Glutamatergic neuron (in vitro differentiated cells): ENCODE measurements around the gene SIDT1. TPM values are rescaled to one million over a fixed set of nuclear protein-coding genes. Genes with fewer than 3 reads are reported as not detected.

Experiments used
- DNase-seq: peaks from one replicate; pipeline ENCODE4 v3.0.0; 2022
- H3K27ac Mint-ChIP-seq: one replicate; pipeline ENCODE4 v1.8.0; 2020; ENCODE audit warnings: mild to moderate bottlenecking, mixed read lengths, inconsistent platforms; ENCODE audit not compliant: unreplicated experiment
- H3K27me3 Mint-ChIP-seq: one replicate; pipeline ENCODE4 v1.8.0; 2020; ENCODE audit warnings: mild to moderate bottlenecking, moderate library complexity, mixed read lengths, inconsistent platforms; ENCODE audit not compliant: unreplicated experiment
- H3K36me3 Mint-ChIP-seq: one replicate; pipeline ENCODE4 v1.8.0; 2020; ENCODE audit warnings: mild to moderate bottlenecking, mixed read lengths, inconsistent platforms; ENCODE audit not compliant: unreplicated experiment
- H3K4me1 Mint-ChIP-seq: one replicate; pipeline ENCODE4 v1.8.0; 2020; ENCODE audit warnings: mild to moderate bottlenecking, low read depth, mixed read lengths, inconsistent platforms; ENCODE audit not compliant: unreplicated experiment
- H3K4me3 Mint-ChIP-seq: one replicate; pipeline ENCODE4 v1.8.0; 2020; ENCODE audit warnings: mild to moderate bottlenecking, mixed read lengths, inconsistent platforms; ENCODE audit not compliant: unreplicated experiment
- H3K9me3 Mint-ChIP-seq: one replicate; pipeline ENCODE4 v1.8.0; 2020; ENCODE audit warnings: mild to moderate bottlenecking, moderate library complexity, mixed read lengths, inconsistent platforms; ENCODE audit not compliant: unreplicated experiment
- CTCF ChIP-seq: fragments of 200-600 bp; sonication (generic); IDR thresholded peaks from one replicate; pipeline ENCODE4 v1.5.0; 2021; ENCODE audit not compliant: partially characterized antibody, unreplicated experiment
- total RNA-seq: library from RNA; stranded (reverse); fragmentation: NEBNext Ultra II Directional; extraction: Animal tissue kit (Norgen Biotek cat#: 25700); gene quantifications from one replicate; pipeline ENCODE4 v1.2.1, GENCODE V29; 2021; ENCODE audit not compliant: unreplicated experiment

SIDT1 gene
- total RNA-seq, 1 donor from 2014 or later, result not detected

- Mint-ChIP-seq H3K27ac (no peak overlapping the region), H3K27me3 (no peaks in the 10 kb centered on the region), H3K4me3 (no peak overlapping the region), H3K9me3 (no peaks in the 10 kb centered on the region), H3K36me3 (no peaks in the 10 kb centered on the region), H3K4me1 (no peaks in the 10 kb centered on the region)
- DNase-seq, result no peak
- TF ChIP-seq CTCF, result no peak
These were observed 85.4 kb downstream of the SIDT1 start for GRCh38 chr3:113617726-113618125.

GRCh38 chr3:113620091-113620490 lies 87.7 kb downstream of the SIDT1 start:
- H3K36me3 Mint-ChIP-seq, result no peaks in the 10 kb centered on the region
- H3K27me3 Mint-ChIP-seq, result no peaks in the 10 kb centered on the region
- no peak for TF ChIP-seq CTCF
- H3K4me3 Mint-ChIP-seq, result no peak overlapping the region
- H3K9me3 Mint-ChIP-seq, result no peaks in the 10 kb centered on the region
- H3K27ac Mint-ChIP-seq, result no peak overlapping the region
- no peaks in the 10 kb centered on the region for H3K4me1 Mint-ChIP-seq
- no peak for DNase-seq

DNA sequence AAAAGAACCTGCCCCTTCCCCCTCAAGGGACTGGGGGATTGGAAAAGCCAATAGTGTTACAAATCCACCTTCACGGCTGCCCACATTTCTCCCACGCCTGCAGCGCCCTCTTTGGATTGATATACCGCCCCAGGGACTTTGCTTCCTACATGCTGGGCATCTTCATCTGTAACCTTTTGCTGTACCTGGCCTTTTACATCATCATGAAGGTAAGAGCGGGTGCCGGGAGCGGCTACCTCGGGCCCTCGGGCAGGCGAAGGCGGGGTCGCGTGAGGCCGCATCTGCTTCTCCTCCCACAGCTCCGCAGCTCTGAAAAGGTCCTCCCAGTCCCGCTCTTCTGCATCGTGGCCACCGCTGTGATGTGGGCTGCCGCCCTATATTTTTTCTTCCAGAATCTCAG lies 91.0 kb downstream of the SIDT1 start:
- H3K36me3 Mint-ChIP-seq, result no peaks in the 10 kb centered on the region
- DNase-seq, result no peak
- peaks cover 7% of the 10 kb centered on the region for H3K4me1 Mint-ChIP-seq
- no peaks in the 10 kb centered on the region for H3K27me3 Mint-ChIP-seq
- H3K9me3 Mint-ChIP-seq, result no peaks in the 10 kb centered on the region
- peak overlapping the region; percentile 20 for H3K4me3 Mint-ChIP-seq
- no peak overlapping the region for H3K27ac Mint-ChIP-seq
- TF ChIP-seq CTCF, result no peak

- Mint-ChIP-seq H3K4me3 (peak overlapping the region; percentile 20), H3K27me3 (no peaks in the 10 kb centered on the region), H3K36me3 (no peaks in the 10 kb centered on the region), H3K4me1 (peaks cover 7% of the 10 kb centered on the region), H3K27ac (no peak overlapping the region), H3K9me3 (peaks cover 1% of the 10 kb centered on the region)
- DNase-seq, result no peak
- TF ChIP-seq CTCF, result no peak
These were observed 91.5 kb downstream of the SIDT1 start for GRCh38 chr3:113623811-113624210.

- no peak for DNase-seq
- Mint-ChIP-seq H3K9me3 (peaks cover 1% of the 10 kb centered on the region), H3K27ac (no peak overlapping the region), H3K4me3 (no peak overlapping the region), H3K4me1 (peaks cover 7% of the 10 kb centered on the region), H3K36me3 (no peaks in the 10 kb centered on the region), H3K27me3 (no peaks in the 10 kb centered on the region)
- no peak for TF ChIP-seq CTCF
These were observed 93.5 kb downstream of the SIDT1 start for GRCh38 chr3:113625834-113626233.
